Liver (tissue), 9 donors: Measurements from ENCODE around the gene ANKRD33B. TPM values are rescaled to one million over a fixed set of nuclear protein-coding genes. Genes with fewer than 3 reads are reported as not detected.

Source experiments
- DNase-seq: peaks from one replicate; pipeline ENCODE4 v3.0.0-alpha.2; 2017; ENCODE audit warnings: low spot score
- H3K27ac ChIP-seq, 2 donors: one replicate each; pipeline ENCODE4 v1.7.0; 2013; ENCODE audit warnings: inconsistent platforms in 2 of 2, low read length in 2 of 2, control low read depth in 1 of 2, low read depth in 1 of 2, mild to moderate bottlenecking in 1 of 2
- H3K27me3 ChIP-seq, 4 donors: one replicate each; pipeline versions ENCODE4 v1.6.1 to v1.7.0; 2013; ENCODE audit warnings: low read length in 3 of 4, inconsistent platforms in 1 of 4, mild to moderate bottlenecking in 1 of 4, moderate library complexity in 1 of 4; ENCODE audit not compliant: control insufficient read depth in 4 of 4, insufficient read depth in 4 of 4
- H3K36me3 ChIP-seq, 4 donors: one replicate each; pipeline versions ENCODE4 v1.6.1 to v1.7.0; 2013; ENCODE audit warnings: low read length in 3 of 4, mild to moderate bottlenecking in 3 of 4, low read depth in 1 of 4, moderate library complexity in 1 of 4; ENCODE audit not compliant: control insufficient read depth in 4 of 4, insufficient read depth in 3 of 4
- H3K4me1 ChIP-seq, 4 donors: one replicate each; pipeline versions ENCODE4 v1.6.1 to v1.7.0; 2013; ENCODE audit warnings: low read length in 3 of 4, mild to moderate bottlenecking in 3 of 4, moderate library complexity in 1 of 4; ENCODE audit not compliant: control insufficient read depth in 4 of 4, insufficient read depth in 4 of 4
- H3K4me3 ChIP-seq, 3 donors: one replicate each; pipeline versions ENCODE4 v1.6.1 to v1.7.0; 2013; ENCODE audit warnings: low read length in 3 of 3, control low read depth in 1 of 3, low read depth in 1 of 3, mild to moderate bottlenecking in 1 of 3
- H3K9ac ChIP-seq, 2 donors: one replicate each; pipeline ENCODE4 v1.7.0; 2013; ENCODE audit warnings: low read length in 2 of 2, mild to moderate bottlenecking in 2 of 2, moderate library complexity in 2 of 2, control low read depth in 1 of 2, low read depth in 1 of 2
- H3K9me3 ChIP-seq, 4 donors: one replicate each; pipeline versions ENCODE4 v1.6.1 to v1.7.0; 2013; ENCODE audit warnings: low read length in 3 of 4; ENCODE audit not compliant: control insufficient read depth in 4 of 4
- ATF3 ChIP-seq: IDR thresholded peaks from 2 replicates; pipeline ENCODE4 v1.6.1; 2016; ENCODE audit warnings: antibody characterized with exemption
- EGR1 ChIP-seq, 2 donors: IDR thresholded peaks; 2 replicates each; pipeline ENCODE4 v1.6.1; 2016 to 2018; ENCODE audit warnings: antibody characterized with exemption in 2 of 2, low read depth in 2 of 2
- FOXA1 ChIP-seq: IDR thresholded peaks from 2 replicates; pipeline ENCODE4 v1.6.1; 2016; ENCODE audit warnings: antibody characterized with exemption
- FOXA2 ChIP-seq: IDR thresholded peaks from 2 replicates; pipeline ENCODE4 v1.6.1; 2016; ENCODE audit warnings: antibody characterized with exemption
- GABPA ChIP-seq, 2 donors: IDR thresholded peaks in 1 of 2; conservative IDR thresholded peaks in 1 of 2; 2 replicates each; pipeline ENCODE4 v1.6.1; 2016; ENCODE audit warnings: antibody characterized with exemption in 2 of 2, mild to moderate bottlenecking in 1 of 2, moderate library complexity in 1 of 2
- HNF4A ChIP-seq, 2 donors: conservative IDR thresholded peaks; 2 replicates each; pipeline ENCODE4 v1.6.1; 2016; ENCODE audit warnings: antibody characterized with exemption in 2 of 2, mild to moderate bottlenecking in 2 of 2
- HNF4G ChIP-seq: IDR thresholded peaks from 2 replicates; pipeline ENCODE4 v1.6.1; 2016; ENCODE audit warnings: antibody characterized with exemption
- JUND ChIP-seq, 2 donors: IDR thresholded peaks; 2 replicates each; pipeline ENCODE4 v1.6.1; 2016; ENCODE audit warnings: antibody characterized with exemption in 2 of 2
- NR2F2 ChIP-seq: IDR thresholded peaks from 2 replicates; pipeline ENCODE4 v1.6.1; 2016; ENCODE audit warnings: antibody characterized with exemption
- RAD21 ChIP-seq, 2 donors: IDR thresholded peaks; 2 replicates each; pipeline ENCODE4 v1.6.1; 2016; ENCODE audit warnings: antibody characterized with exemption in 2 of 2, mild to moderate bottlenecking in 2 of 2
- RXRA ChIP-seq, 2 donors: IDR thresholded peaks; 2 replicates each; pipeline ENCODE4 v1.6.1; 2017 to 2018; ENCODE audit warnings: antibody characterized with exemption in 2 of 2, mild to moderate bottlenecking in 1 of 2
- SP1 ChIP-seq: IDR thresholded peaks from 2 replicates; pipeline ENCODE4 v1.6.1; 2018; ENCODE audit warnings: antibody characterized with exemption, mild to moderate bottlenecking
- TAF1 ChIP-seq: conservative IDR thresholded peaks from 2 replicates; pipeline ENCODE4 v1.6.1; 2016; ENCODE audit warnings: antibody characterized with exemption, mild to moderate bottlenecking
- YY1 ChIP-seq: IDR thresholded peaks from 2 replicates; pipeline ENCODE4 v1.6.1; 2016; ENCODE audit warnings: antibody characterized with exemption, mild to moderate bottlenecking
- ZBTB33 ChIP-seq: IDR thresholded peaks from 2 replicates; pipeline ENCODE4 v1.6.1; 2016; ENCODE audit warnings: antibody characterized with exemption
- WGBS: extraction: QIAGEN DNeasy Blood & Tissue Kit; methylation state at CpG from one replicate; pipeline ENCODE4 v1.1.7; 2013; 5-methylcytosine and 5-hydroxymethylcytosine counted together
- polyA plus RNA-seq, 2 donors: library from polyadenylated mRNA; stranded (reverse) in 1 of 2; unstranded in 1 of 2; fragments of 200-250 nt in 1 of 2; fragments of >200 nt in 1 of 2; fragmentation: Nextera tagmentation in 1 of 2; extraction: Ambion mirVana in 1 of 2; gene quantifications; one replicate each; pipeline versions ENCODE4 v1.2.1 to v1.2.3, GENCODE V29; 2013 to 2015
- total RNA-seq, 2 donors: library from RNA; depleted of rRNA; stranded (reverse); fragments of >200 nt; gene quantifications; one replicate each; pipeline ENCODE4 v1.2.3, GENCODE V29; 2014
- TF ChIP-seq, protein P1 (sequence below): IDR thresholded peaks from 2 replicates; pipeline ENCODE4 v1.6.1; 2016; ENCODE audit warnings: antibody characterized with exemption
- TF ChIP-seq, protein P2 (sequence below): fragments of 150-350 bp; IDR thresholded peaks from 2 replicates; pipeline ENCODE4 v1.5.1; 2017; ENCODE audit warnings: improper control_type of control experiment, low read depth, low read length; ENCODE audit not compliant: missing input control
- TF ChIP-seq, protein P3 (sequence below): IDR thresholded peaks from 2 replicates; pipeline ENCODE4 v1.6.1; 2016; ENCODE audit warnings: antibody characterized with exemption, mild to moderate bottlenecking
- donor health status: healthy.
- donor health status: healthy.
- donor health status: healthy.
- donor health status: healthy.
- donor health status: healthy.

The ANKRD33B gene
- total and polyA plus RNA-seq, 4 donors = 0.09 to 1.9 (median 0.25) TPM; not detected in 1

GRCh38 chr5:10591159-10591558, 27.3 kb downstream of the ANKRD33B start:
- Histone ChIP-seq H3K36me3 (no peaks in the 10 kb centered on the region), H3K27me3 (no peaks in the 10 kb centered on the region), H3K27ac (no peak overlapping the region), H3K9me3 (no peaks in the 10 kb centered on the region), H3K9ac (no peak overlapping the region), H3K4me3 (no peak overlapping the region), H3K4me1 (peaks cover 0 to 4% (median 0%) of the 10 kb centered on the region in 4 donors)
- 73% methylated on average over 6 of the region's 6 CpGs for WGBS
- no peak for DNase-seq
- TF ChIP-seq JUND (IDR thresholded peaks at IDR 0.05) (no peak), FOXA2 (no peak), GABPA (IDR thresholded peaks at IDR 0.05 in 1 of 2, conservative IDR thresholded peaks at IDR 0.05 in 1 of 2) (no peak), FOXA1 (no peak), YY1 (no peak), HNF4A (conservative IDR thresholded peaks at IDR 0.05) (no peak), TAF1 (no peak), RAD21 (IDR thresholded peaks at IDR 0.05) (no peak), EGR1 (IDR thresholded peaks at IDR 0.05; ENCODE audit: low read depth in 2 of 2) (no peak), HNF4G (no peak), ZBTB33 (no peak), NR2F2 (no peak), ATF3 (no peak), RXRA (IDR thresholded peaks at IDR 0.05) (no peak), SP1 (no peak)
- TF ChIP-seq, protein P1, sequence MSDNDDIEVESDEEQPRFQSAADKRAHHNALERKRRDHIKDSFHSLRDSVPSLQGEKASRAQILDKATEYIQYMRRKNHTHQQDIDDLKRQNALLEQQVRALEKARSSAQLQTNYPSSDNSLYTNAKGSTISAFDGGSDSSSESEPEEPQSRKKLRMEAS = no peak
- TF ChIP-seq, protein P2, sequence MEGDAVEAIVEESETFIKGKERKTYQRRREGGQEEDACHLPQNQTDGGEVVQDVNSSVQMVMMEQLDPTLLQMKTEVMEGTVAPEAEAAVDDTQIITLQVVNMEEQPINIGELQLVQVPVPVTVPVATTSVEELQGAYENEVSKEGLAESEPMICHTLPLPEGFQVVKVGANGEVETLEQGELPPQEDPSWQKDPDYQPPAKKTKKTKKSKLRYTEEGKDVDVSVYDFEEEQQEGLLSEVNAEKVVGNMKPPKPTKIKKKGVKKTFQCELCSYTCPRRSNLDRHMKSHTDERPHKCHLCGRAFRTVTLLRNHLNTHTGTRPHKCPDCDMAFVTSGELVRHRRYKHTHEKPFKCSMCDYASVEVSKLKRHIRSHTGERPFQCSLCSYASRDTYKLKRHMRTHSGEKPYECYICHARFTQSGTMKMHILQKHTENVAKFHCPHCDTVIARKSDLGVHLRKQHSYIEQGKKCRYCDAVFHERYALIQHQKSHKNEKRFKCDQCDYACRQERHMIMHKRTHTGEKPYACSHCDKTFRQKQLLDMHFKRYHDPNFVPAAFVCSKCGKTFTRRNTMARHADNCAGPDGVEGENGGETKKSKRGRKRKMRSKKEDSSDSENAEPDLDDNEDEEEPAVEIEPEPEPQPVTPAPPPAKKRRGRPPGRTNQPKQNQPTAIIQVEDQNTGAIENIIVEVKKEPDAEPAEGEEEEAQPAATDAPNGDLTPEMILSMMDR = no peak
- TF ChIP-seq, protein P3, sequence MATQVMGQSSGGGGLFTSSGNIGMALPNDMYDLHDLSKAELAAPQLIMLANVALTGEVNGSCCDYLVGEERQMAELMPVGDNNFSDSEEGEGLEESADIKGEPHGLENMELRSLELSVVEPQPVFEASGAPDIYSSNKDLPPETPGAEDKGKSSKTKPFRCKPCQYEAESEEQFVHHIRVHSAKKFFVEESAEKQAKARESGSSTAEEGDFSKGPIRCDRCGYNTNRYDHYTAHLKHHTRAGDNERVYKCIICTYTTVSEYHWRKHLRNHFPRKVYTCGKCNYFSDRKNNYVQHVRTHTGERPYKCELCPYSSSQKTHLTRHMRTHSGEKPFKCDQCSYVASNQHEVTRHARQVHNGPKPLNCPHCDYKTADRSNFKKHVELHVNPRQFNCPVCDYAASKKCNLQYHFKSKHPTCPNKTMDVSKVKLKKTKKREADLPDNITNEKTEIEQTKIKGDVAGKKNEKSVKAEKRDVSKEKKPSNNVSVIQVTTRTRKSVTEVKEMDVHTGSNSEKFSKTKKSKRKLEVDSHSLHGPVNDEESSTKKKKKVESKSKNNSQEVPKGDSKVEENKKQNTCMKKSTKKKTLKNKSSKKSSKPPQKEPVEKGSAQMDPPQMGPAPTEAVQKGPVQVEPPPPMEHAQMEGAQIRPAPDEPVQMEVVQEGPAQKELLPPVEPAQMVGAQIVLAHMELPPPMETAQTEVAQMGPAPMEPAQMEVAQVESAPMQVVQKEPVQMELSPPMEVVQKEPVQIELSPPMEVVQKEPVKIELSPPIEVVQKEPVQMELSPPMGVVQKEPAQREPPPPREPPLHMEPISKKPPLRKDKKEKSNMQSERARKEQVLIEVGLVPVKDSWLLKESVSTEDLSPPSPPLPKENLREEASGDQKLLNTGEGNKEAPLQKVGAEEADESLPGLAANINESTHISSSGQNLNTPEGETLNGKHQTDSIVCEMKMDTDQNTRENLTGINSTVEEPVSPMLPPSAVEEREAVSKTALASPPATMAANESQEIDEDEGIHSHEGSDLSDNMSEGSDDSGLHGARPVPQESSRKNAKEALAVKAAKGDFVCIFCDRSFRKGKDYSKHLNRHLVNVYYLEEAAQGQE = no peak
